ENCODE data around the gene CDYL. TPM values are rescaled to one million over a fixed set of nuclear protein-coding genes. Genes with fewer than 3 reads are reported as not detected.

Gene CDYL
- total RNA-seq, 1 experiment from 2014 or later, result 41.6 TPM

DNA sequence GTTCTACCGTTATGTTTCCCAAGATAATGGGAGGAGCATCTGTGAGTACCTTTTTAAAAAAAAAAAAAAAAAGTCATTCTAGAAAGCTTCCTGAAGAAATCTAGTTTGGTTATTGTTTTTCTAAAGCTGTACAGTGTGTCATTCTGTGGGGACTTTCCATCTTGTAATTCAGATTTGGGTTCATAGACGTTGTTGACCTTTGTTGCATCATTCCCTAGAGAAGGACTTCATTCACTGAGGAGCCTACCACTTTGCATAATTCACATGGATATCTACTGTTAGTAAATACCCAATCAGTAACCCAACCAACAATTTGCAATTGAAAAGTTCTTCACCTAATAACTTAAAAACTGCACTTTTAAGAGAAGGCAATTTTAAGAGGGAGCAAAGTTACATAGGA, 167.5 kb downstream of the CDYL start:
- Mint-ChIP-seq H3K27me3 (ENCODE audit: insufficient read depth, unreplicated experiment) (no peaks in the 10 kb centered on the region), H3K27ac (ENCODE audit: unreplicated experiment) (no peak overlapping the region), H3K9me3 (ENCODE audit: unreplicated experiment) (no peaks in the 10 kb centered on the region), H3K4me3 (ENCODE audit: unreplicated experiment) (no peak overlapping the region), H3K36me3 (ENCODE audit: insufficient read depth, unreplicated experiment) (peaks cover 36% of the 10 kb centered on the region), H3K4me1 (ENCODE audit: low read depth, unreplicated experiment) (peaks cover 14% of the 10 kb centered on the region)
- POLR2A ChIA-PET, result no interaction called here
- CTCF ChIA-PET, result no interaction called here
- H3K4me3 ChIP-seq (ENCODE audit: low read depth, low read length), result no peak overlapping the region
- intact Hi-C loops (cut with micrococcal nuclease; ENCODE audit: unreplicated experiment), result no loop called here
- BruUV-seq (replicated peaks), result no TSS peak
- H3K27me3 ChIP-seq (replicated peaks; ENCODE audit: control insufficient read depth, insufficient read depth, low read length), result no peaks in the 10 kb centered on the region
- peaks cover 1% of the 10 kb centered on the region for H3K36me3 ChIP-seq (ENCODE audit: control insufficient read depth, insufficient read depth, low read length)
- H3K9me3 ChIP-seq, result no peaks in the 10 kb centered on the region
- peaks cover 12% of the 10 kb centered on the region for H3K4me1 ChIP-seq
- DNase-seq, result no peak
- TF ChIP-seq CTCF (IDR thresholded peaks at IDR 0.05; ENCODE audit: insufficient read depth in 1 of 2, low read depth in 1 of 2, low read length in 1 of 2, severe bottlenecking in 1 of 2, unreplicated experiment in 1 of 2), result no peak

DNA sequence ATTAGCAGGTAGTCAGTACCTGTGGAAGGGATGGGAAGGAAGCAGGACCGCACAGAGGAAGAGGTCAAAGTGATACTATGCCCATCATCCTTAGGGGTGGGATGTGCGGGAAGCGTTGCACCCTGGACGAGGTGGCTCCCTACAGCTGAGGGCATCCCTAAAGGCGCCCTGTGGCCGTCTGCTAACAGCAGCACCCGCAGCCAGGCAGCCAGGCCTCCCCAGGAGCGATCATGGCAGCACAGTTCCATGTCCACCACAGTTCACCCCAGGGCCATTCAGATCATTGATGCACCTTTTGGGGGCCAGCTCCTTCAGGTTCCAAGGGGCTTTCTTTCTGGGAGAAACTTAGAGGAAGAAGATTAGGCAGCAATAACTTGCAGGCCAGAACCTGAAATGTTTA, 168.1 kb downstream of the CDYL start:
- H3K9me3 ChIP-seq, result no peaks in the 10 kb centered on the region
- no peaks in the 10 kb centered on the region for H3K27me3 ChIP-seq (replicated peaks; ENCODE audit: control insufficient read depth, insufficient read depth, low read length)
- H3K4me3 ChIP-seq (ENCODE audit: low read depth, low read length), result no peak overlapping the region
- H3K9me3 Mint-ChIP-seq (ENCODE audit: unreplicated experiment), result no peaks in the 10 kb centered on the region
- intact Hi-C loops (cut with micrococcal nuclease; ENCODE audit: unreplicated experiment), result no loop called here
- H3K4me1 ChIP-seq, result peaks cover 12% of the 10 kb centered on the region
- ChIA-PET CTCF (no interaction called here), POLR2A (no interaction called here)
- DNase-seq, result no peak
- H3K36me3 ChIP-seq (ENCODE audit: control insufficient read depth, insufficient read depth, low read length), result peaks cover 1% of the 10 kb centered on the region
- TF ChIP-seq CTCF (IDR thresholded peaks at IDR 0.05; ENCODE audit: insufficient read depth in 1 of 2, low read depth in 1 of 2, low read length in 1 of 2, severe bottlenecking in 1 of 2, unreplicated experiment in 1 of 2), result no peak
- no peaks in the 10 kb centered on the region for H3K27me3 Mint-ChIP-seq (ENCODE audit: insufficient read depth, unreplicated experiment)
- no peak overlapping the region for H3K4me3 Mint-ChIP-seq (ENCODE audit: unreplicated experiment)
- H3K36me3 Mint-ChIP-seq (ENCODE audit: insufficient read depth, unreplicated experiment), result peaks cover 36% of the 10 kb centered on the region
- BruUV-seq (replicated peaks), result no TSS peak
- H3K27ac Mint-ChIP-seq (ENCODE audit: unreplicated experiment), result no peak overlapping the region
- H3K4me1 Mint-ChIP-seq (ENCODE audit: low read depth, unreplicated experiment), result peaks cover 14% of the 10 kb centered on the region

GRCh38 chr6:4946521-4946920, 170.3 kb downstream of the CDYL start:
- no peak for DNase-seq
- no peaks in the 10 kb centered on the region for H3K9me3 Mint-ChIP-seq (ENCODE audit: unreplicated experiment)
- CTCF ChIA-PET, result no interaction called here
- Histone ChIP-seq H3K36me3 (ENCODE audit: control insufficient read depth, insufficient read depth, low read length) (peaks cover 1% of the 10 kb centered on the region), H3K4me1 (peaks cover 10% of the 10 kb centered on the region), H3K27me3 (replicated peaks; ENCODE audit: control insufficient read depth, insufficient read depth, low read length) (no peaks in the 10 kb centered on the region), H3K4me3 (ENCODE audit: low read depth, low read length) (no peak overlapping the region), H3K9me3 (no peaks in the 10 kb centered on the region)
- TF ChIP-seq CTCF (IDR thresholded peaks at IDR 0.05; ENCODE audit: insufficient read depth in 1 of 2, low read depth in 1 of 2, low read length in 1 of 2, severe bottlenecking in 1 of 2, unreplicated experiment in 1 of 2), result no peak
- H3K36me3 Mint-ChIP-seq (ENCODE audit: insufficient read depth, unreplicated experiment), result peaks cover 36% of the 10 kb centered on the region
- BruUV-seq (replicated peaks), result no TSS peak
- no peak overlapping the region for H3K4me3 Mint-ChIP-seq (ENCODE audit: unreplicated experiment)
- intact Hi-C loops (cut with micrococcal nuclease; ENCODE audit: unreplicated experiment), result no loop called here
- no peak overlapping the region for H3K27ac Mint-ChIP-seq (ENCODE audit: unreplicated experiment)
- no peaks in the 10 kb centered on the region for H3K27me3 Mint-ChIP-seq (ENCODE audit: insufficient read depth, unreplicated experiment)
- H3K4me1 Mint-ChIP-seq (ENCODE audit: low read depth, unreplicated experiment), result peaks cover 21% of the 10 kb centered on the region
- POLR2A ChIA-PET, result no interaction called here
